ENCODE results near the gene GPX3.

- no peak for TF ChIP-seq CTCF (IDR thresholded peaks at IDR 0.05)
- no peak for TF ChIP-seq EP300 (IDR thresholded peaks at IDR 0.05; ENCODE audit: low read depth)
Measured at GRCh38 chr5:151040211-151040747, 19.9 kb downstream of the GPX3 start.

All from transverse colon (tissue), 3 donors.